Measurements from ENCODE around the gene GNB5.
"Not testable (repeated sequence)": the region's sequence is repeated elsewhere in the genome, so short reads cannot be mapped to it uniquely, and the experiment has no call there.

GNB5 gene

GRCh38 chr15:52093539-52094510 is 97.4 kb downstream of the GNB5 start:
- DNase-seq (ENCODE audit: low read depth): peak; percentile 89

DNA sequence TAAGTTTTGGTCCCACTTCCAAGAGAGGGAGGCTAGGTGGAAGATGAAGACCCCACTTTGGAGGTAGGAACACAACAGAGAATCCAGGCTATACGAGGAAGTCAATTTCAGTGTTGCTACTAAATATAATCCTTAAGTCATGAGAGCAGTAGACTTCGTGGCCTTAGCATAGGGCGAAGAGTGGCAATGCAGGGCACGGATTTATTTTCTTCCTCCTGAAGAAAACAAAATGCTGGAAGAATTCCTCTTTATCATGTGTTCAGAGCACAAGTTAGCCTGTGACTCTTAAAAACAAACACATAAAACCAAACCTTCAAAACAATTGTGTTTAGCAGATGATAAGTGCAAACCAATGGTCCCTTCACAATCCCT is 98.0 kb downstream of the GNB5 start:
- DNase-seq (ENCODE audit: low read depth): no peak

DNA sequence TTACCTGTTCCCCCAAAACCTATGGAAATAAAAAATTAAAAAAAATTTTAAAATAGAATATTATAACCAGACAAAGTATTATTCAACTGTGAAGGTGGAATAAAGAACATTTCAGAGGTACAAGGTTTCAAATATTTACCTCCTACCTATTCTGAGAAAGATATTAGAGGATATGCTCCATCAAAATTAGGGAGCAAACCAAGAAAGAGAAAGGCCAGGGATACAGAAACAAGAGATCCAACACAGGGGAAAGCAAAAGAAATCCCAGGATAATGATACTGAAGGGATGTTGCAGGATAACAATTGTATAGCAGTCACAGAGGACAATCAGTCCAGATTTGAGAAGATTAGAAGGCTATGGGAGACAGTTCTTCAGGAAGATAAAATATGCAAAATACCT is 101.0 kb downstream of the GNB5 start:
- DNase-seq (ENCODE audit: low read depth): no peak

DNA sequence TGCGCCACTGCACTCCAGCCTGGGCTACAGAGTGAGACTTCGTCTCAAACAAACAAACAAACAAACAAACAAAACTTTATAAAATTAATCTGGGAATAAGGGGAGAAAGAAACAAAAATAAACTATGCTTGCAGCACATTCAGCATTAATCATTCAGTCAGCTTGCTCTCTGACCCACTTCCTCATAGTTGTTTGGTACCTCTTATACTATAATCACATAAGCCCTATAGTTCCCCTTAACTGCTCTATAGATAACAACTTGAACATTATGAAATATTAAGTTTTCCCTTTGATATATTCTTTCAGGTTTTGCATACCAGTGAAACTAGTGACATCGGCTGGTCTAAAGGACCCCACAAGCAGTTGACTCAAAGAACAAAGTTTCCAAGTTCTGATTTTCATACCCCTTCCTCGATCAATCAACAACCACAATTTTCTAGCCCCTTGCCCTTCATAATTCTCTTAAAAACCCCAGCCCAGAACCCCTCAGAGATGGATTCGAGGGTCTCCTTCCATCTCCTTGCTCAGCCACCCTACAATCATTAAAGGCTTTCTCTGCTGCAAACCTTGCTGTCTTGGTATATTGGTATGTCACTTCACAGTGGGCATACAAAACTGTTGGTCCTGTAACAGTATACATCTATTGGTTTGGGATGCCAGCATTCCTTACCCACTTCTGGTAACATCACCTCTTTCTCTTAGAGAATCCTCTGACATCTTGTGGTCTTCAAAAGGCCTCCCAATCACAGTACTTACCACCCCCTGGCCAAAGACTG is 105.0 kb downstream of the GNB5 start:
- no peak for DNase-seq (ENCODE audit: low read depth)

- no peak for DNase-seq (ENCODE audit: low read depth)
Observed at GRCh38 chr15:52085299-52085698, 105.9 kb downstream of the GNB5 start.

DNA sequence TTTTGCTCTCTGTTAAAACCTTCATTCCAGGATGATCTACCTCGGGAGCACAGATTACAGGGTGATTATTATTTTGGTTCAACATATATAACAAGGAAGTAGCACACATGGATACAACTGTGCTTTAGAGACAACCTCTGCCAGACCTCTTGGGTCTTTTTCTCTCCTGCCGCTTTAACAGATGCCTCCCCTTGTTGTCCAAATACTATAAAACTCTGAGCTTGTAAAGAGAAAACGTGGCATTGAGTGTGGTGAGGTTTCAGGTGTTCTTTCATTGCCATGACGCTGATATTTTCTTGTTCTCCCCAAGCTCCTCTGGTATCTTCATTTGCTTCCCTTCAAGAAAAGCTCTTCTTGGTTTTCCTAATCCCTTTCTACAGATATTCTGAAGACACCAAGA is 107.6 kb downstream of the GNB5 start:
- DNase-seq (ENCODE audit: low read depth): no peak

DNA sequence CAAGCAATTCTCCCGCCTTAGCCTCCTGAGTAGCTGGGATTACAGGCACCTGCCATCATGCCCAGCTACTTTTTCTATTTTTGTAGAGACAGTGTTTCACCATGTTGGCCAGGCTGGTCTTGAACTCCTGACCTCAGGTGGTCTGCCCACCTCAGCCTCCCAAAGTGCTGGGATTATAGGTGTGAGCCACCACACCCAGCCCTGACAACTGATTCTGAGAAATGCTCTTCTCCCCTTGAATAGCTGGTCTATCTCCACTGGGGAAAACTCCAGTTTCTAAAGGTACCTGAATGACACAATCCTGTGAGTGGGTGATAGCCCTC is 108.2 kb downstream of the GNB5 start:
- not testable (repeated sequence) for DNase-seq (ENCODE audit: low read depth)

GRCh38 chr15:52082197-52083036 is 108.8 kb downstream of the GNB5 start:
- no peak for DNase-seq (ENCODE audit: low read depth)

DNA sequence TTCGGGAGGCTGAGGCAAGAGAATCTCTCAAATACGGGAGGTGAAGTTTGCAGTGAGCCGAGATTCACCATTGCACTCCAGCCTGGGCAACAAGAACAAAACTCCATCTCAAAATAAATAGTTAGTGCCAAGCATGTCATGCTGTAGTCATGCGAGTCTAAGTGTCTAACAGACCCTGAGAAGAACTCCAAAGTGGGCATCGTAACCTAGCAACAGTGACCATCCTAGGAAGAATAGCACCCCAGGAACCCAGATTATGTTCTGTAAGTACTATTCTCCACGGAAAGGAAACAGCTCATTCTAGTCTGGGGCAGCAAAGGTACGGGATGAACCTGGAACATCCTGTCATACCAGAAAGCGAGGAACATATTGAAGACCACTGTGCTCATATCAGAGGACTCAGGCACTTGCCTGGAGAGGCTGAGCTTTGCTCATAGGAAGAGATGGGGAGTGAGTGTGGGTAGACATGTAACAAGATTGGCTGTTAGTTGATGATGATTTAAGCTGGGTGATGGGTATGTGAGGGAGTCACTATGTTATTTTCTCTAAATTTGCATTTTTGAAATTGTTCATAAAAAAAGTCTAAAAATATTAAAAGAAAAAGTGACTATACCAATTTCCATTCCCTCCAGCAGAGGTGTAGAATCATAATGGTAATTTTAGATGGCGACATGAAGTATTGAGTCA is 110.3 kb downstream of the GNB5 start:
- DNase-seq (ENCODE audit: low read depth): no peak

DNA sequence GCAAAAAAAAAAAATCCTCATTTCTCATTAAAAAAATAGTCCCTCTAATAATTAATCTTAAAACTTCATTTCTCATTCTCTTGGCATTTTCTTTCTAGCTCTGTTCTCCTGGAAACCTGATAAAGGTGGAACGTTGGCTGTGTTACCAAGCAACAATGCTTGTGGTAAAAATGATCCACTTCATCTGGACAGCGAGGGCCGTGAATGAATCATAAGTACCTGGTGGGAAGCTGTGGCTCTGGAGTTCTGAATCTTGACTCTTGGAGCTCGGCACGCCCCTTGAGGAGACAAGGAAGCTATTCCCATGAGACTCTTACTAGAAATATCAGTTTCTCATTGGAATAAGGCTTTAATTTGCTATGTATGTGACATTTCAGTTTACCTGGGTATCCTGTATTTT is 111.2 kb downstream of the GNB5 start:
- DNase-seq (ENCODE audit: low read depth): no peak

DNA sequence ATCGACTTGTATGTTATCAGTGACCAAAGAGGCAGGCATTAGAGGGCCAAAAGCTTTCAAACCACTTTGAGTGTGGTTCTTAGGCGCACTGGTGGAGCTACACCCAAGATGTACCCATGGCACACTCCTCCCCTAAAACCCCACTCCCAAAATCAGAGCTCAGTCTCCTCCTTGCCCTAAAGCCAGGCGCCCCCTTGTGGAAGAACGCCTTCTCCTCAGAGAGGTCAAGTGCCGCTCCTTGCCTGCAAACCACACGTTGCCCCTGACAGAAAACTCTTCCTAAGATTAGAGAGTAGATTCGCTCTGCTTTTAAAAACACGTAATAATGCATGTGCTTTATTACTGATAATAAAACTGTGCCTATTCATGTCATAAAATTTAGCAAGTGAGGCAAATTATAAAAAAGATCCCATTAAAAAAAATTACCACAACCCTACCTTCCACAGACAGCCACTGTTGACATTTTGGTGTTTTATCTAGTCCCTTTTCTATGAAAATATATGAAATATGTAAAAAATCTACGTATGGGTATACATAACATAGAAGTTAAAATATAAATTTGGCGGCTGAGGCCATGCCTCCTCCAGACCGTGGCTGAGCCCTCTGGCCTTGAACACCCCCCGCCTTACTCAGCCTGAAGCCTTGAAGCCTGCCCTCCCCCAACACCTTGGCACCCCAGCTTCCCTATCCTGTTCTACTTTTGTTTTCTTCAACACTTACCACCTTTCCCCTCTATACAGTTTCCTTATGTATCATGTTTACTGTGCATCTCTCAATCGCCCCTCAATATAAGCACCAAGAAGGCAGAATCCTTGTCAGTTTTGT is 112.1 kb downstream of the GNB5 start:
- peak; percentile 39 for DNase-seq (ENCODE audit: low read depth)

- DNase-seq (ENCODE audit: low read depth): no peak
Observed at GRCh38 chr15:52078197-52078875, 112.9 kb downstream of the GNB5 start.

DNA sequence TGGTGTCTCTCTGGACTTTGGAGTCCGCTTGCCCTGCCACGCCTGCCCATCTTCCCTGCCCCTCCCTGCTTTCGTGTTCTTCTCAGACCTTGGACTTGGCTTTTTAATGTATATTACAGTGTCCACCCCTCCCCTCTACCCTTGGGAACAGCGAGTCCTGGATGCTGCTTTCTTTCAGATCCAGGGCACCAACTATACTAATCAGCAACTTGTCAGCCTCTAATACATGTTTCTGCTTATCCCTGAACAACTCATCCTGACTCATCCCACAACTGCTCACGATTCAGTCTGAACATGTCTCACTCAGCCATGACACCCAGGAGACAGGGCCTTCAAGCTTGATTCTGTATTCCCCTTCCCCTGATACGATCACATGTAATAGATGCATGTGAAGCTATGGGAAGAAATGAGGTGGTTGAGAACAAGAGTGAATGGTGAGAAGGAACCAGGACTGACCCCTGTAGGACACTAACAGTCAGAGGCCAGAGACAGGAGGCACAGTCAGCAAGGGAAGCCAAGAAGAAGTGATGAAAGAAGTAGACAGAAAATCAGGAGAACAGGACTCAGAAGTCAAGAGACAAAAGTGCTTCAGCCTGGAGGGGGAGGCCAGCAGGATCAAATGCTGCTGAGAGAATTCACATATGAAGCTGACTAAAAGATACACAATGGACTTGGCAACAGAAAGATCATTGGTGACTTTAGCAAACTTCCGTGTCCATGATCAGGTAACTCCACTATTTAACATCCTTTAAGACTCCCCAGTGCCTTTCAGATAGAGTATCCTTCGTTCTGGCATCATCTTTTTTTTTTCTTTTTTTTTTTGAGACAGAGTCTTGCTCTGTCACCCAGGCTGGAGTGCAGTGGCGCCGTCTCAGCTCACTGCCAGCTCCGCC is 114.1 kb downstream of the GNB5 start:
- DNase-seq (ENCODE audit: low read depth): peak; percentile 81

DNA sequence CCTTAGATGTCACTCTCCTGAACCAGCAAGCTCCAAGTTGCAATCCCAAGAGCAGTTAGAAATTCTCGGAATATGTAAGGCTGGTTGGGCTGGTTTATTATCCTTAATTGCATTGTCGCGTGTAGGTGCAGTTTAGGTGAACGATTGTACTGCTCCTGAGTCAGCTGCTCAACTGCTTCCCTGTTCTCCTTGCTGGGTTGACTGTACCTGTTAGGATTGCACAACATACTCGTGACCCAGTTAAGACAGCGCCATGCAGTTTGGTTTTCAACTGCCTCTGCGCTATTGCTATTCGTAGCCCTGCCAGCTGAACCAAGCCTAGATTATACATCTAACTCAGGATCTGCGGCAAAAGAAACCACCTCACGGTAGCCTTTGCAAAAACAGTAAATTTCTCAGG is 119.6 kb downstream of the GNB5 start:
- DNase-seq (ENCODE audit: low read depth): no peak

DNA sequence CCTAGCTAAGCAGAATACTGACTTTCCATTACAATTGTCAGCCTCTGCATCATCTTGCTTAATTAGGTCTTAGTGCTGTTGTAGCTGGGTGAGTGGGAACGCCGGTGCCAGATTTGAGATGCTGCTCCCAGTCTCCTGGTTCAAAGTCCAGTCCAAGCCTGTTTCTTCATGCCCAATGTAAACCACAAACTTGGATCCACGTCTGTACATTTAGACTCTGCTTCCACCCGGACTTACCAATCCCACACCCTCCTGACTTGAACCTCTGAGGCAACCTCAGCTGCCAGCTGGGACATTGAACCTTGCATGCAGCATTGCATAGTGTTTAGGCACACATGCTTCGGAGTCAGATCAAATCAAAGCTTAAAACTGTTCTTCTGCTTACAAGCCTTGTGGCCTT is 121.6 kb downstream of the GNB5 start:
- DNase-seq (ENCODE audit: low read depth): no peak

DNA sequence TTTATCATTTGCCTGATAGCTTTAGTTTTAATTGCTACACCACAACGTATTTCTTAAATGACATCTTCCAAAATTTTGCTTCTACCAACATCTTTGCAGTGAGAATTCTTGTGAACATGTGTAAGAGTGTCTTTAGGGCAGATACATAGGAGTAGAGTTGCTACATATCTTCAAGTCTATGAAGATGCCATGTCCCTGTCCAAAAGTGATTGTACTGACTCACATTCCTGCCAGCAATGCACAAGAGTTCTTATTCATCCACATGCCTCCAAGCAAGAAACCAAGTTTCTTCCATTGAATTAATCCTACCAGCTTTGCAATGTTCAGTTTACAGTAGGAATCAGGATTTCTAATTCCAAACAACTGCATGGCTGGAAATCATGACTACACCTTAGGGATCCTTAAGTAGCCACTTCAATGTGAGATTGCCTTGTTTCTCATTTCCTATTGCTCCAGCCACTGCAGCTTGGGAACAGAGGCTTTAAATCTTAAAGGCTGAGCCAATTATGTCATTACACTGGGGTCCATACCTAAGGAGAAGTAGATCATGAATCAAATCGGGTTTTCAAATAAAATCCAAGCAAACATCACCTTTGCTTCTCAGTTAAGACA is 123.1 kb downstream of the GNB5 start:
- DNase-seq (ENCODE audit: low read depth): no peak

DNA sequence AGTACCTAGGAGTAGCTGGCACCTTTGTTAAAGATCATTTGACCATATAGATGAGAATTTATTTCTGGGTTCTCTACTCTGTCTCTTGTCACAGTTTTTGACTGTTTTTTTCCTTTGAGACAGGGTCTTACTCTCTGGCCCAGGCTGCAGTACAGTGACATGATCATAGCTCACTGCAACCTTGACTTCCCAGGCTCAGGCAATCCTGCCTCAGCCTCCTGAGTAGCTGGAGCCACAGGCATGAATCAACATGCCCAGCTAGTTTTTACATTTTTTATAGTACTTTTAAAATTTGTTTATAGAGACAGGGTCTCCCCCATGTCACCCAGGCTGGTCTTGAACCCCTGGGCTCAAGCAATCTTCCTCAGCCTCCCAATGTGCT is 123.7 kb downstream of the GNB5 start:
- DNase-seq (ENCODE audit: low read depth): no peak

DNA sequence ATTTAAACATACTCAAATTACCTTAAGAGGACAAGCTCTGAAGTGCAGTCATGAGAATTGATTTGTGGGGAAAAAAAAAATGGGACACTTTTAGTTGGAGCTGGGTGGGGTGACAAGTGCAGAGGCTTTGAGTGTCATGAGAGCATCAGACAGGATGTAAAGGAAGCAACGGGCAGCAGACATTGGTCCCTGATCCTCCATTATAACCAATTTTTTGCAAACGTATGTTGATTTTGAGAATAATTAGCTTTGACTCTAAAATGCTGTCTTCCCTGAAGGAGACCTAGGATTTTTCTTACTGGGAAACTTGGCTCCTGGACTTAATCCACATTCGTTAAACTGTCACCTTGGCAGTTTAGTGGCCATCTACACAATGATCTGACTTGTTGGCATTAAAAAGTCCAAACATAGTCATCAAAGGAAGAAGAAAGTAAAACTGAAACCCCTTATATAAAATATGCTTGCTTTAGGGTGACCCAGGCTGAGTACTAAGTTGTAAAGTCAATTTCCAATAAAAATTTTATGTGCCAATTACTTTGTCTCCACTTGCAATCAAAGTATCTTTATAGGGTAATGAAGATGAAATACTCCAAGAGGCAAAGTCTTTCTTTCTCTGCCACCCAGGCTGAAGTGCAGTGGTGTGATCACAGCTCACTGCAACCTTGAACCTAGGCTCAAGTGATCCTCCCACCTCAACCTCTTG is 124.2 kb downstream of the GNB5 start:
- DNase-seq (ENCODE audit: low read depth): no peak

All from stromal cell of bone marrow (primary cell).